Measurements from ENCODE around the gene IDE. TPM values are rescaled to one million over a fixed set of nuclear protein-coding genes. Genes with fewer than 3 reads are reported as not detected.
A peak's percentile ranks its signal among the peaks of the same experiment; 100 is the strongest.
"Not testable (repeated sequence)": the region's sequence is repeated elsewhere in the genome, so short reads cannot be mapped to it uniquely, and the experiment has no call there.

IDE gene
- total RNA-seq, 1 experiment from 2014 or later = 45.0 TPM

DNA sequence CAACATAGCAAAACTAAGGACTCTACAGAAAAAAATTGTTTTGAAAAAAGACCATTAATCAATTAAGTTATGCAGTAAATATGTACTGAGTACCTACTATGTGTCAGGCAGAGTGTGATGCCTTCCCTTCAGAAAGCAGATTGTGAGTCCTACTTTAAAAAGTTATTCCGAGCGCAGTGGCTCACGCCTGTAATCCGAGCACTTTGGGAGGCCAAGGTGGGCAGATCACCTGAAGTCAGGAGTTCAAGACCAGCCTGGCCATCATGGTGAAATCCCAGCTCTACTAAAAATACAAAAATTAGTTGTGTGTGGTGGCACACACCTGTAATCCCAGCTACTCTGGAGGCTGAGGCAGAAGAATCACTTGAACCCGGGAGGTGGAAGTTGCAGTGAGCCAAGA is 4.2 kb downstream of the IDE start:
- in situ Hi-C loops (cut with HindIII; ENCODE audit: low sequenced_read_pairs); DNase-seq (ENCODE audit: low spot score): not testable (repeated sequence)

DNA sequence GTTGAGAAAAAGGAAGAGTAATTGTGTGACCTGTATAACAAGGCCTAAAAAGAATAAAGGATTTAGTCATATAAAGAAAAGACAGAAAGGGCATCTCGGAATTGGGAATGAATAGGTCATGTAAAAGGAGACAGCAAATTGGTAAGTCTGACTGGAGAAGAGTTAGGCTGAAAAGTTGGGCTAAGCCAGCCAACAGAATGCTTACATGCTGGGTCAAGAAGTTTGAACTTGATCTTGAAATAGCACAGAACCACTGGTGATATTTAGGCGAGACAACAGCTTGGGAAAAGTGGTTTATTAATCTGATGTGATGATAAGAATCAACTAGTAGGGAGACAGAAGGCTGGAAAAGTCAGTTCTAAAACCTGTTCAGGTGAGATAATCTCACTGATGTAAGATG is 4.8 kb downstream of the IDE start:
- DNase-seq (ENCODE audit: low spot score) = no peak
- in situ Hi-C loops (cut with HindIII; ENCODE audit: low sequenced_read_pairs) = no loop called here

DNA sequence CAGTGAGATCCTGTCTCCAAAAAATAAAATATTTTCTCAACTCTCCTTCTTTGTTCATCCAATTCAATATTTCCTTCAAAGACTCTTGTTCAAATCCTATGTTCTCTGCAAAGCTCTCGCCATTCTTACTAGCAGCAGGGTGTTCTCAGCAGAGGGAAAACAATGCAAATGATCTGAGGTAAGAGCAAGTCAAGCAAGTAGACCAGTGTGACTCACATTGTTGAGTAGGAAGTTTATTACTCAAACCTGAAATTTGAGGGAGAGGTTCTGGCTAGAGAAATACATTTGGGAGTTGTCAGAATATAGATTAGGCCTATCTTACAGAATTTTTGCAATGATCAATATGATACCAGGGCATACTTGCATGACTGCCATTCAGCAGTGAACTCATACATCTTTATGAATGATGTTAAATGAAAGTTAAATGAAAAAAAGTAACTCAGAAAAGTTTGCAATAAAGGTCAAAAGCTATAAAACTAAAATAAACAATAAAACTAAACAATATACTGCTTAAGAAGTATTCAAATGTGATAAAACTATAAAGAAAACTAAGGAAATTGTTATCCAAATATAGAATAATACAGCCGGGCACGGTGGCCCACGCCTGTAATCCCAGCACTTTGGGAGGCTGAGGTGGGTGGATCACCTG is 5.8 kb downstream of the IDE start:
- no peak for DNase-seq (ENCODE audit: low spot score)
- in situ Hi-C loops (cut with HindIII; ENCODE audit: low sequenced_read_pairs) = no loop called here

DNA sequence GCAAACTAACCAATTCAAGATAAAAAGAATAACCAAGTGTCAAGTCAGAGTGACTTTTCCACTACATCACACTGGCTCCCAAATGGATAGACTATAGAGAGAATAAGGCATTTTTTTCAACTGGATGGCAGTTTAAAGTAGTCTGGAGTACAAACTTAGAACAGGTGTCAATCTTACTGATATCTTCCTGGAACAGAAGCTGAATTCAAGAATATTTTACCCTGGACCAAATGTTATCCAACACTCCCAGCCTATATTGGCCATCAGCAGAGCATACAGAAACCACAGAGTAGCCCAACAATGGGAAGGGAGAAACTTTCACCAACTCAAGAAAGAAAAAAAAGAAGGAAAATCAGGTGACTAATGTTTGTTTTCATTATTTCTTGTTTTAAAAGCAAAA is 11.5 kb downstream of the IDE start:
- in situ Hi-C loops (cut with HindIII; ENCODE audit: low sequenced_read_pairs) = no loop called here
- no peak for DNase-seq (ENCODE audit: low spot score)

DNA sequence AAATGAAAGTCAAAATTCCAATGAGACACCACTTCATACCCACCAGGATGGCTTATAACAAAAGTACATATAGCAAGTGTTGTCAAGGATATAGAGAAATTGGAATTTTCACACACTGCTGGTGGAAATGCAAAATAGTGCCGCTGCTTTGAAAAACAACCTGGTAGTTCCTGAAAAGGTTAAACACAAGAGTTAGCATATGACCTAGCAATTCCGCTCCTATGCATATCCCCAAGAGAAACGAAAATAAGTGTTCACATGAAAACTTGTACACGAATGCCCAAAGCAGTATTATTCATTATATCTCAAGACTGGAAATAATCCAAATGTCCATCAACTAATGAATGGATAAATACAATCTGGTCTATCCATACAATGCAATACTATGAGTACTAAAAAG is 14.8 kb downstream of the IDE start:
- in situ Hi-C loops (cut with HindIII; ENCODE audit: low sequenced_read_pairs) = no loop called here
- DNase-seq (ENCODE audit: low spot score) = no peak

DNA sequence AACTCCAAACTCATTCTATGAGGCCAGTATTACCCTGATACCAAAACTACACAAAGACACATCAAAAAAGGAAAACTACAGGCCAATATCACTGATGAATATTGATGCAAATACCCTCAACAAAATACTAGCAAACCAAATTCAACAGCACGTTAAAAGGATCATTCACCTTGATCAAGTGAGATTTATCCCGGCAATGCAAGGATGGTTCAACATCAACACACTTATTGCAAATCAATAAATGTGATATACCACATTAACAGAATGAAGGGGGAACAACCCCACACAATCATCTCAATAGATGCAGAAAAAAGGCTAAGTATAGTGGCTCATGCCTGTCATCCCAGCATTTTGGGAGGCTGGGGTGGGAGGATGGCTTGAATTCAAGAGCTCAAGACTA is 19.9 kb downstream of the IDE start:
- in situ Hi-C loops (cut with HindIII; ENCODE audit: low sequenced_read_pairs) = no loop called here
- no peak for DNase-seq (ENCODE audit: low spot score)

DNA sequence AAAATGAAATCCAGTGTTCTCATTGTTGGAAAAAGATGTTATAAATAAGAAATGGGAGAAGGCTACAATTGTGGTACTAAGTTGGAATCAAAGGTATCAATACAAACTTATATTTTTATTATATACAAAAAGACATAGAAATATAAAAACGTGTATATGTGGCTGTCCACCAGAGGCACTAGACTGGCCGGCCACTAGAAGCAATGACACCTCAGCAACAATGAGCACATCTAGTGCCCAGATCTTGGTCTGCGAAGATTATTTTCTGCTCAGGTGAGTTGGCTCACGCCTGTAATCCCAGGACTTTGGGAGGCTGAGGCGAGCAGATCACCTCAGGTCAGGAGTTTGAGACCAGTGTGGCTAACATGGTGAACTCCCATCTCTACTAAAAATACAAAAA is 21.6 kb downstream of the IDE start:
- DNase-seq (ENCODE audit: low spot score) = no peak
- in situ Hi-C loops (cut with HindIII; ENCODE audit: low sequenced_read_pairs) = no loop called here

DNA sequence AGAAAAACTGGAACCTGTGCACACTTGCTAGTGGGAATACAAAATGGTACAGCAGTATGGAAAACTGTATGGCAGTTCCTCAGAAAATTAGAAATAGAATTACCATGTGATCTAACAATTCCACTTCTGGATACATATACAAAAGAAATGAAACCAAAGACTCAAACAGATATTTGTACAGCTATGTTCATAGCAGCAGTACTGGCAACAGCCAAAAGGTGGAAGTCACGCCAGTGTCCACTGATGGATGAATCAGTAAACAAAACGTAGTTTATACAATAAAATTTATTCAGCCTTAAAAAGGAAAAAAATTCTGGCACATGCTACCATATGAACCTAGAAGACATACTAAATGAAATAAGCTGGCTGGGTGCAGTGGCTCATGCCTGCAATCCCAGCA is 23.0 kb downstream of the IDE start:
- in situ Hi-C loops (cut with HindIII; ENCODE audit: low sequenced_read_pairs) = no loop called here
- no peak for DNase-seq (ENCODE audit: low spot score)

DNA sequence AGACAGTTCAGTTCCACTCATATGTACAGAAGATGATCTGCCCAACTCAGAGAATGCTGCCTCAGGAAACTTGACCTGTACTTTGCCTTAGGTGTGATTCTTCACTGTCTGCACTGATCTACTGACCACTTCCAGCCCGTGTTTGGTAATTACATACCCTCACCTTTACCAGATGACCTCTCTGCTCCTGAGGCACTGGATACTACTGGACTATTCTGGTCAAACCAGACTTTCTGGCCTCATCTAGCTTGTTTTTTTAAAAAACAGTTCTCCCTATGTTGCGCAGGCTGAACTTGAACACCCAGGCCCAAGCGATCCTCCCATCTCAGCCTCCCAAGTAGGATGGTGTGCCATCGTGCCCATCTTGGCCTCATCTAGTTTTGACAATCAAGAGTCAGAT is 26.2 kb downstream of the IDE start:
- DNase-seq (ENCODE audit: low spot score) = no peak
- in situ Hi-C loops (cut with HindIII; ENCODE audit: low sequenced_read_pairs) = no loop called here

DNA sequence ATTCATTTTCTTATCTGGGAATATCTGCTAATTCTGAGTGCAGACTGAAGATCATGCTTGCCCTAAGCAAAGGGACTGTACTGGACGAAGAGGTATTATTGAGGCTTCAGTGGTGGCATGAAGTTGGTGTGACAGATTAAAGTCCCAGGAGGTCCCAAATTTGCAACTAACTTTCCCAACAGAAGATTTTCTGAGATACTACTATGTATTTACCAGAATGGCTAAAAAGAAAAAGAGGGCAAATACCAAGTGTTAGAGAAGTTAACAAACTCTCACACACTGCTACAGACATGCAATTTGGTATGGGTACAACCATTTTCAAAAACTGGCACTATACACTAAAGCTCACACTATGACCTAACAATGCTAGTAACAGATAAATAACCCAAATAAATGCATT is 28.3 kb downstream of the IDE start:
- no peak for DNase-seq (ENCODE audit: low spot score)
- in situ Hi-C loops (cut with HindIII; ENCODE audit: low sequenced_read_pairs) = no loop called here

DNA sequence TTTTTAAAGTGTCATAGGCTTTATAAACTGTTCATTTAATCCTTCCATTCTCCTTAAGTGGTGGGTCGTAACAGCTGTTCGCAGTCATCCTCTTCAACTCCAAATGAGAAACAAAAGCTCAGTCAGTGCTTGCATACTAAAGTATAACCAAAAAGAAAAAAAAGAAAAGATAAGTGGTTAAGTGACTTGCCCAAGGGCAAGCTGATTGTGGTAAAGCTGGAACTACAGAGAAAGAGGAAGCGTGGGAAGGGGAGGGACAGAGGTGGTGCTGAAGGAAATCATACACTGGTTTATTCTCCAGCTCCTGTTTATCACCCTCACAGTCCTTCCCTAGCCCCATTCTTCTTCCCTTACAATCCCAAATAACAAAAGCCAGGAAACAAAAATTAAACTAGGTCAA is 29.6 kb downstream of the IDE start:
- no peak for DNase-seq (ENCODE audit: low spot score)
- in situ Hi-C loops (cut with HindIII; ENCODE audit: low sequenced_read_pairs) = no loop called here

DNA sequence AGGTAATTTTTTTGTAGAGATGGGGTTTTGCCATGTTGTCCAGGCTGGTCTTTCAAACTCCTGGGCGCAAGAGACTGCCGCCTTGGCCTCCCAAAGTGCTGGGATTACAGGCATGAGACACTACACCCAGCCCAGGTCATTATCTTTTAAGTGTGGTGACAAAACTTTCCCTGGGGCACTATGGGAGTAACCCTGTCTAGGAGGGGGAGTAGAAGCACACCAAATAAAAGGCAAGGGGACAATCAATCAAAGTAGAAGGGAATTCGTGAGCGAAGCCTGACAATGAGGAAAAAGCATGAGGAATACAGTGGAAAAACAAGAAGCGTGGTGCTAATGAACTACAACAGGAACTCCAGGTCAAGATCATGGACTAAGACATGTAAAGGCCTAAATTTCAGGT is 31.4 kb downstream of the IDE start:
- in situ Hi-C loops (cut with HindIII; ENCODE audit: low sequenced_read_pairs) = no loop called here
- no peak for DNase-seq (ENCODE audit: low spot score)

DNA sequence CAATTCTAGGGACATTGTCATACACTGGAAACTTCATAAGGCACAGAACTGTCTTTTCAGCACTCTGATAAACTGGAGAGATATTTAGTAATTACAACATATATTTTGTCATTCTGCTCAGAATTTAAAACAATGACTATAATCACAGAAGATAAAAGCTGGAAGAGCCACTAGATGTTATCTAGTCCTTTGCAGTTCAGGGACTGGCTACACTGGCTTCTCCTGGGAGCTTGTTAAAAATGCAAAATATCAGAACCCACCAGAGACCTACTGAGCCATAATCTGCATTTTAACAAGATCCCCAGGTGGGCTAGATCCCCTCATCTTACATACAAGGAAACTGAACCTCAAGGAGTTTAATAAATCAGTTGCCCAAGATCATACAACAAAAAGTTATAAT is 32.3 kb downstream of the IDE start:
- DNase-seq (ENCODE audit: low spot score) = no peak
- in situ Hi-C loops (cut with HindIII; ENCODE audit: low sequenced_read_pairs) = no loop called here

DNA sequence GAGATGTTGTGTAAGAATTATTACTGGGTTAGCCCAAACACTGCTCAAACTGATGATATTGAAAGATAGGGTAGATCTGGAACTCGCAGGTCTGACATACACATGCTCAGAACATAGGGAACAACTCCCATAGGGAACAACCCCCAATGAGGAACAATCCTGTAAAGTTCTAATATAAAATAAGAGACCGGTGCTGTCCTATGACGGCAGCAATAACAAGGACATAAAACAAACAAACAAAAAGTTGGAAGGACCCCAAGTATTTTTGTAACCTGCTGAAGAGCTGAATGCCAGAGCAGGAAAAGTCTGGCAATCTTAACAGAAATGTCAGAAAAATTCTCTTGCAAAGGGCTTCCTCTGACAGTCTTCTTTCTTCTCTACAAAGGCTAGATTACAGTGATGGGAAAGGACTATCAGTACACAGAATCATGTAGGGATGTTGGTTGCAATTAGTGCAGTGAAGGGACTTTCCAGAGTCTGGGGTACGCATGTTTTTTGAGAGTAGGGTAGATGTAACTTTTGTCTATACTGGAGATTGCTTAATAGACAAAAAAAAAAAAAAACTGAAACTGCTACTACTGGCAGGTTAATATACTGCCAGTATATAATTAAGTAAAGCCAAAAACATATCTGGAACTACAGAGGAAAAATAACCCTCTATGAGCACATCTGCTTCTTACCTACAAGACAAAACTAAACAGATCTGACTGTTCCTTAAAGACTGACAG is 35.5 kb downstream of the IDE start:
- in situ Hi-C loops (cut with HindIII; ENCODE audit: low sequenced_read_pairs) = no loop called here
- DNase-seq (ENCODE audit: low spot score) = no peak

DNA sequence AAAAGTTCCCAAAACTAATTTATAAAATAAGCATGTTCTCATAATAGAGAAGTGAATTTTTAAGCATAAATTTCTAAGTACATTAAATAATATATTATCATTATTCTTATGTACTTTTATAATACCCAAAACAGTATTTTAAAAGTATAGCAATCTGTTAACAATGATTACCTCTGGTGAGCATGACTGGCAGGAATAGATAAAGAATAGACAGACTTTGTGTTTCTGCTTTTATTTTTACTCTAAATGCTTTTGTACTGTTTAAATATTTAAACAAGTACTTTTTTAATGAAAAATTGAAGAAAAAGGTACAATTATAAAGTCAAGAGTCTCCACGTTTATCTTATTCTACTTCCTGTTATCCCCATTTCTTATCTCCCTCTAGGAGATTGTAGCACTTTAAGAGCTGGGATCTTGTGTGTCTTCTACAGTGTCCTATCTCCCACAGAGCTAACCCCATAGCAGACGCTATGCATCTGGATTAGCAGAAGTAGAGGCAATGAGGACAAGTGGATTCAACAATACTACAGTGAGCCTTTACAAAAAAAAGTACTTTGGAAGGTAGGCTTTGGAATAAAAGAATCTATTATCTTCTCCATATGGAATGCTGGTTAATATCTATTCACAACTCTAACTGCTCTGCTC is 42.9 kb downstream of the IDE start:
- in situ Hi-C loops (cut with HindIII; ENCODE audit: low sequenced_read_pairs) = no loop called here

DNA sequence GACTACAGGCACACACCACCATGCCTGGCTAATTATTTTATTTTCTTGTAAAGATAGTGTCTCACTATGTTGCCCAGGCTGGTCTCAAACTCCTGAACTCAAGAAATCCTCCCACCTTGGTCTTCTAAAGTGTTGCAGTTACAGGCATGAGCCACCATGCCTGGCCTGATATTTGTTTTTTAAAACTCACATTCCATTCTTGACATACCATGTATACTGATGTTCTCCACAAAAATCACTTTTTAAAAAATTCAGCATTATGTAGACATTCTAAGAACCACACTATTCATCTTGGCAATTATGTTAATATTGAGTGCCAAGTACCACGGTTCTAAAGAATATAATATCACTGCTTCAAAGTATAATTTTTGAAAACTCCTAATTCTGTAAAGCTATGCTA is 43.5 kb downstream of the IDE start:
- DNase-seq (ENCODE audit: low spot score) = no peak
- in situ Hi-C loops (cut with HindIII; ENCODE audit: low sequenced_read_pairs) = no loop called here

More for the DNA sequence above, 42.9 kb downstream of the IDE start:
- DNase-seq (ENCODE audit: low spot score) = no peak

DNA sequence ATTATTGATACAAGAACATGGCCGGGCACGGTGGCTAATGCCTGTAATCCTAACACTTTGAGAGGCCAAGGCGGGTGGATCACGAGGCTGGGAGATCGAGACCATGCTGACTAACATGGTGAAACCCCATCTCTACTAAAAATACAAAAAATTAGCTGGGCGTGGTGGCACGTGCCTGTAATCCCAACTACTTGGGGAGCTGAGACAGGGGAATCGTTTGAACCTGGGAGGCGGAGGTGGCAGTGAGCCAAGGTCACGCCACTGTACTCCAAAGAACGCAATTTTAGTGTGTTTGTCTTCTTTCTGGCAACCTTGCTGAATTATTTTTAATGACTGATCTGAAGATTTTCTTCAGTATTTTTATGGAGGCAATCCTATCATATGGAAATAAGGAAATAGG is 46.2 kb downstream of the IDE start:
- in situ Hi-C loops (cut with HindIII; ENCODE audit: low sequenced_read_pairs) = no loop called here
- no peak for DNase-seq (ENCODE audit: low spot score)

DNA sequence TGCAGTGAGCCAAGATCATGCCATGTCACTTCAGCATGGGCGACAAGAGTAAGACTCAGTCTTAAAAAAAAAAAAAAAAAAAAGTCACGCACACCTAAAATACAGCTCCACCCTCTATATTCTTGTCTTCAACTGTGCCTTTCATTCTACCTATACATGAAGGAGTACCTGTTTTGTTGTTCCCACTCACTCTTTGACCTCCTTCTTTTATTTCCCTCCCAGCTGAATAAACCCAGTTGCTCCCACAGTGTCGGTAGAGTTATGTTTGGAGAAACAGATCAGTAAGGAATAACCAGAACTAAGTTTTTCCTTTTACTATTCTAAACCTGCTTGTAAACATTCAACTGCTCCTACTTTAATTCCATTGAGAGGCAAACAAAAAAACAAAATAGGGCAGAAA is 50.3 kb downstream of the IDE start:
- DNase-seq (ENCODE audit: low spot score) = no peak
- in situ Hi-C loops (cut with HindIII; ENCODE audit: low sequenced_read_pairs) = no loop called here

DNA sequence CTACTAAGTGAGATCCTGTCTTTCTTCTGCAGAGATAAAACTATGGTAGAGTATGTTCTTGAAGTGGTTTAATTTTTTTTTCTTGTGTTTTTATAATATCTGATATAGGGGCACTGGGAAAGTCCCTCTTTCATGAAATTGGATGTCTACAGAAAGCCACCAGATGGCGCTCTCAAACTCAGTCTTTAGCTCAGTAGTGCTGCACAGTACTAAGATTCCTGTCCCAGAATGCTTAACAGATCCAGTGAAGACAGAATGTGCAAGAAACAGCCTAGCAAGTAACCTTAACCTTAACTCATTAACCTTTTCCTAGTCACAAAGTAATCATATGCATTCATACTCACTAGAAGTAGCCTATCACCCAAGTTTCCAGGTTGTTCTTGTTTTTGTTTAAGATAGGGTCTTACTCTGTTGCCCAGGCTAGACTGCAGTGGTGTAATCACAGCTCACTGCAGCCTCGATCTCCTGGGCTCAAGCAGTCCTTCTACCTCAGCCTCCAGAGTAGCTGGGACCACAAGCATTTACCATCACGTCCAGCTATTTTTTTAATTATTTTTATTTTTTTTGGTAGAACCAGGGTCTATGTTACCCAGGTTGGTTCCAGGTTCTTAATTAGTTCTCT is 56.7 kb downstream of the IDE start:
- in situ Hi-C loops (cut with HindIII; ENCODE audit: low sequenced_read_pairs) = no loop called here
- DNase-seq (ENCODE audit: low spot score) = peak; percentile 85

DNA sequence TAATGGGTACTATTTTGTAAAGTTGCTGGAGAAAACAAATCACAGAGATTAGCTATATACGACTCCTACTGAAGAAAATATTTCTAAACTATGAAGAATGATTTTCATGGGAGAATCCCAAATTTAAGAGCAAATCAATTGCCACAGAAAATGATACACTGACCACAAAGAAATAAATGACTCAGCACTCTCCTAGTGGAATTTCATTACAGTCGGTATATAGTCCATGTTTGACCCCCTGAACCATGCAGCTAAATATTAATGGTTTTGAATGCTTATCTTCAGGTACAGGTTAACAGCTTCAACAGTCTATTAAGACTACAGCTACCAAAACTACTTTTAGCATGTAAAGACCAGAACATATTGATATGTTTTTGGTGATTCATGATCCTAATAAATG is 65.0 kb downstream of the IDE start:
- in situ Hi-C loops (cut with HindIII; ENCODE audit: low sequenced_read_pairs) = no loop called here
- DNase-seq (ENCODE audit: low spot score) = no peak
